ENCODE measurements around the gene TLCD3A. TPM values are rescaled to one million over a fixed set of nuclear protein-coding genes. Genes with fewer than 3 reads are reported as not detected.

TLCD3A gene
- total and polyA plus RNA-seq, 2 donors (not counting 3 experiments of a cell fraction or from before 2014, with no cell fraction given): 36.6 to 54.1 TPM

GRCh38 chr17:696369-696768 lies 36.0 kb upstream of the TLCD3A start:
- no peak overlapping the region for H3K27ac ChIP-seq (ENCODE audit: insufficient read depth, low read depth, low read length)
- no peak for DNase-seq (ENCODE audit: low read depth, low spot score)
- no TSS peak for BruUV-seq (replicated peaks)
- no peaks in the 10 kb centered on the region for H3K9me1 ChIP-seq (replicated peaks; ENCODE audit: control insufficient read depth, extremely low read depth, insufficient read depth, low read length)
- H3K4me1 ChIP-seq (ENCODE audit: control insufficient read depth, extremely low read depth, insufficient read depth, low read length): peaks cover 35% of the 10 kb centered on the region
- no peaks in the 10 kb centered on the region for H3K9me3 ChIP-seq (replicated peaks; ENCODE audit: control insufficient read depth, insufficient read depth, low read length)
- POLR2A ChIA-PET: no interaction called here
- CTCF ChIA-PET: interaction anchor here (0.7 to 16.0 kb wide), 4 partner anchors 9 to 421 kb away, joined by 3 to 762 read pairs (median 5); a partner anchor contains a TSS
- TF ChIP-seq MYC (IDR thresholded peaks at IDR 0.05; ENCODE audit: low read depth, low read length) (no peak), CTCF (IDR thresholded peaks at IDR 0.05; ENCODE audit: extremely low read depth in 1 of 2, insufficient read depth in 1 of 2, low read depth in 1 of 2, low read length in 2 of 2) (no peak), POLR2A (IDR thresholded peaks at IDR 0.05; ENCODE audit: low read depth, low read length) (no peak), EZH2 (IDR thresholded peaks at IDR 0.05; ENCODE audit: borderline replicate concordance, low read depth, low read length, severe bottlenecking) (no peak), POLR2AphosphoS5 (IDR thresholded peaks at IDR 0.05; ENCODE audit: insufficient read depth, low read depth, low read length) (no peak), JUN (IDR thresholded peaks at IDR 0.05; ENCODE audit: borderline replicate concordance, insufficient read depth, insufficient read length, low read depth) (no peak), FOS (IDR thresholded peaks at IDR 0.05; ENCODE audit: borderline replicate concordance, insufficient read depth, low read length) (no peak)
- H3K4me3 ChIP-seq (replicated peaks in 1 of 3; ENCODE audit: insufficient read depth in 1 of 3, low read depth in 1 of 3, low read length in 3 of 3): no peak overlapping the region
- peaks cover 7 to 10% of the 10 kb centered on the region in 2 experiments for H3K36me3 ChIP-seq (ENCODE audit: control insufficient read depth in 2 of 2, extremely low read depth in 1 of 2, insufficient read depth in 2 of 2, low read length in 2 of 2)
- H4K20me1 ChIP-seq (replicated peaks; ENCODE audit: control insufficient read depth, extremely low read depth, insufficient read depth, low read length): peaks cover 3% of the 10 kb centered on the region
- FAIRE-seq: no peak
- H3K9ac ChIP-seq (replicated peaks; ENCODE audit: extremely low read depth, insufficient read depth, low read length): no peak overlapping the region
- no peaks in the 10 kb centered on the region for H3K27me3 ChIP-seq (ENCODE audit: control insufficient read depth in 2 of 2, insufficient read depth in 2 of 2, low read length in 2 of 2)
- H3K79me2 ChIP-seq (ENCODE audit: control insufficient read depth, insufficient read depth, low read length): no peaks in the 10 kb centered on the region
- H2AFZ ChIP-seq (ENCODE audit: low read depth, low read length): no peak overlapping the region
- intact Hi-C loops (cut with micrococcal nuclease) (no loop called here), dilution Hi-C loops (cut with MboI; ENCODE audit: extremely low pct_ligation_motif_present, low sequenced_read_pairs) (loop anchor here (10.0 kb wide), 1 partner anchor 92 kb away; no protein-coding TSS in a partner anchor)
- H3K4me2 ChIP-seq (ENCODE audit: insufficient read depth, low read length): no peak overlapping the region

Data from endothelial cell of umbilical vein (primary cell).